DMS153 (cell line): ENCODE results near the gene ARHGEF35.
"Not testable (repeated sequence)": the region's sequence is repeated elsewhere in the genome, so short reads cannot be mapped to it uniquely, and the experiment has no call there.

ENCODE experiments used
- DNase-seq: peaks from one replicate; lab custom pipeline; 2025; lab: John Stamatoyannopoulos, UW

ARHGEF35 gene

DNA sequence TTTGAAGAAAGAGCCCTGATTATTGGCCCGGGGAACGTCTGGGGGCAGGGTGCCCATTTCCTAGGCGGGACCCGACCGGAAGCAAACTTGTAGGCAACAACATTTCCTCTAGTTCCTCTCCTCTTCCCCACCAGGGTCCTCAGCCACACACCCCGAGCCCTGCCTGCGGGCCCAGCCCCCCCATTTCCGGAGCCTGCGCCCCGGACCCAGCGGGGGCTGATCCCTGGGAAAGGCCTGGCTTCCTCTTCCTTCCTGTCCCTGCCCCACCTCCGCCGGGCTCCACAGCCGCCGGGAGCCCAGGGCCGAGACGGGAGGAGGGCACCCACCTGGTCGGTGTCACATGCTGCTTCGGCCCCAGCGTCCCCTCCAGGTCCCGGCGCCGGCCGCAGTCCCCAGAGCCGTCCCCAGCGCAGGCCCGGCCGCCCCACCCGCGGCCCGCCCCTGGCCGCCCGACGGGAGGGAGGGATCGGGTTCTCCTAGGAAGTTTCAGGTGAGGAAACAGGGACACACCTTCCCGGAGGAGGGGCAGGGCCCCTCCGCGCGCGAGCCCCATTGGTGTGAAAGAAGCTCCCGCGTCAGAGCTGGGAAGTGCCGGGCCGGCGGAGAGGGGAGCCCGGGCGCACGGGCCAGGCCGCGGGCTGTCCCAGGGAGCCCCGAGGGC, at the start of gene ARHGEF35:
ARHGEF35 (minus strand) TSS at position 622 of the 661 bp plus-strand sequence. CDS start 7,450 bp downstream, outside the sequence.
- not testable (repeated sequence) for DNase-seq

DNA sequence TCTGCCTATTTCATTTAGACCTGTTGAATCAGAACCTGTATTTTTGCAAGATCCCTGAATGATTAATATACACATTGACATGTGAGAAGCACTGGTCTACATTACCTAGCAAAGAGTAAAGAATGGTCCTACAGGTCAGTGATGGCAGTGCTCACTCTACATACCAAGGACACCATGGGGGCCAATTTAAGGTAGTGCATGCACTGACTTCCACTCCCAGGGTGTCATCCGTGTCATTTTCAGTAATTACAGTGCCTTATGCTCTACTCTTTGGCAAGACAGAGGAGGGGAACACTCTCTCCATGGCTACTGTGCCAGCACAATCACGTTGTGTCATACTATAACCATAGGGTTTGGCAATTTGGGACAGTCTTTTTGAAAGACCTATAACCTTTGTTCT, 49.7 kb upstream of the ARHGEF35 start:
- not testable (repeated sequence) for DNase-seq

DNA sequence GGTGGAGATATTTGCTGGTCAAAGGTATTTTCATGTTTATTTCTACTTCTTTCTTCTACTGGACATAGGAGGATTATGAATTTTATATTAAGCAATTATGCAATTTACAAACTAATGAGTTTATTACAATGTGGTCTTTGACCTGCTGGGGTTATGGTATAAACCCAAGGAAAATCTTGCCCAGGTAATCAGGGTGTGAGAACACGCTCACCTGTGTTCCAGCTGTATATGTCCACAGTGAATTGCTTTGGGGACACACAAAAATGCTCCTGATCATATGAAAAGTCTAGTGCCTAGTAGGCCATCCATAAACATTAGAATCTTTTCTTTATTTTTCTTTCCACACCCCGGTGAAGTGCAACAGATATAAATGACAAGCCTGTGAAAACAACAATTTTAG, 43.7 kb upstream of the ARHGEF35 start, which contains the start of gene OR2A42:
OR2A42 (minus strand) TSS at position 241 of the 400 bp plus-strand sequence. CDS start 6,762 bp downstream, outside the sequence.
- not testable (repeated sequence) for DNase-seq

DNA sequence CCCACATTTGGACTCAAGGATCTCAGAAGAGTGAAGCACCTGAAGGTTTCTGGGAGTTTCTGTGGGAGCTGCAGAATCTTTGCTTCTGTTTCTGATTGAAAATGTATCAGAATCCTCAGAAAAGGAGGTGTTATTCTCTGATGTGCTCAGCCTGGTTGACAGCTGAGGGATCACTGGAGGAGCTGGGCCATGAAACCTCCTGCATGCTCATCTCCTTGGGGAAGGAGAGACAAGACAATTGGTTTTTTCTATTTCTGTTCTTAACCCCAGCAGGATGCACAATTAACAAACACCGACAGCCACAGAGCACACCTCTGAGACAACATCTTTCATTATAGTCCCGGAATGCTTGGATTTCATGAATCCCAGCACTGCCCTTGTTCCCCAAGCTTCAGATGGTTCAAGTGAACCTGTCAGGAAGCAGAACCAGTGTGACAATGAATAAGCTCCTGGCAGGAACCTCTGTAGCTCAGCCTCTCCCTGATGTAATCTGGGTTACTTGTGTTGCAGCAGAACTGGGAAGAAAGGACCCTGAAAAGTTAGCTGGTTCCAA, 43.0 kb upstream of the ARHGEF35 start:
- DNase-seq: not testable (repeated sequence)

DNA sequence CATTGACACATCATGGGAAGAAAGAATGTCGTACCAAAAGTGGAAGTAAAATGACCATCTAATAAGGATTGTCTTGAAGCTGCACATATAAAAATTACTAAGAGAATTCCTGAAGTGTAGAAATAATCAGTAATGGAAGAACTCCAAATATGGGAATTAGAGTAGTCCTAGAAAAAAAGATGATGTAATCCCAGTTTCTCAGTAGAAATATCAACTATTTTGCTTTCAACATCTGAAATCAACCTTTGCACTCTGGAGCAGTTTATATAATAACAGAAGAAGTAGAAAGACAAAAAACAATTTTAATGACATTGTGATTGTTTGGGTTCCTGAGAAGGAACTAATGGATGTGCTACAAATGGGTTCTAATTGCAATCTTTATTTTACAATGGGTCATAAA, 37.4 kb upstream of the ARHGEF35 start:
- not testable (repeated sequence) for DNase-seq

DNA sequence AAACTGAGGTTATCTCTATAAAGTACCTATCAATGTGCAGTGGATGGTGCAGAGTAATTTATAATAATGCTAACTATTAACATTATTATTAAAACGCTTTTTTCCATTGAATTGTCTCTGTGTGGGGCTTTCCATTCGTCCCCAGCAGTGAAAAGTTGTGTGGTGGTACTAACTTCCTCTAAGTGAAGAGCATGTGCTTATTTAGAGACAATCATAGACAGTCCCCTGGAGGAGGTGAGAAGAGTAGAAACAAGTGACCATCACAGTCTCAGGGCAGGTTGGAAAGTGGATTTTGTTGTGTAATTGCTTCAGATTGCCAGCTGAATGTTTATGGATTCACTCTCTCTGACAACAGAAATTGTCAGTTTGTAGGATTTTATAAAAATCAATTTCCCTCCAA, 35.4 kb upstream of the ARHGEF35 start:
- DNase-seq: not testable (repeated sequence)

DNA sequence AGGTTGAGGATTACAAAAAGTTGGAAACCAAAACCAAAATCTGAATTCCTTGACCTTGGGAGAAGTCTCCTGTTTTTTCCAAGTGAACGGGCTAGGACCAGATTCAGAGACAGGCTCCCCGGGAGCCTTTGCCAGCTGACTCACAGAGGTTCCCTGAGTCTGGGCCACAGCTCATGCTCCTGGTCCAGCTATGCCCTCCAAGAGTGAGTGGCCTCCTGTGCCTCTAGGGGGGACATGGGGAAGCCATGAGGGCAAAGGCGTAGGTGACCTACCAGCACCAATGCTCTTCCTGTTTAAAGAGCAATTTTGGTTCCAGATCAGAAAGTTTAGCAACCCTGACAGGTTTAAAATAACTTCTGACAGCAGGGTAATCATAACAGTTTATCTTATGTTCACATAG, 33.2 kb upstream of the ARHGEF35 start:
- DNase-seq: not testable (repeated sequence)

DNA sequence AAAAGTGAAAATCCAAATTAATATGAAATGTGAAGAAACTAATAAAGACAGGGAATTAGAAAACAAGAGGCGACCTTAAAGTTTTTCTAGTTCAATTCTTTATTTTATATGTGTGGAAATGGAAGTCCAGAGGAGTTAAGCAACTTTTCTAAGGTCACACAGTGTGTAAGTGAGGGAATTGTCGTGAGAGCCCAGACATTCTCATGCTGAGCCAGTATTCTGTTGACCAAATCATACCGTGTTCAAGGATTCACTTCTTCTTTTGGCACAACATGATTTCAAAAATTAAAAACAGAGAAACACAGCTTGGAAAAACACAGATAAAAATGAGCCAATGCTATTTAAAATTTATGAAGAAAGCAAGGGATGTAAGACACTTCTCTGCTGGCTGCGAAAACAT, 31.2 kb upstream of the ARHGEF35 start:
- not testable (repeated sequence) for DNase-seq

DNA sequence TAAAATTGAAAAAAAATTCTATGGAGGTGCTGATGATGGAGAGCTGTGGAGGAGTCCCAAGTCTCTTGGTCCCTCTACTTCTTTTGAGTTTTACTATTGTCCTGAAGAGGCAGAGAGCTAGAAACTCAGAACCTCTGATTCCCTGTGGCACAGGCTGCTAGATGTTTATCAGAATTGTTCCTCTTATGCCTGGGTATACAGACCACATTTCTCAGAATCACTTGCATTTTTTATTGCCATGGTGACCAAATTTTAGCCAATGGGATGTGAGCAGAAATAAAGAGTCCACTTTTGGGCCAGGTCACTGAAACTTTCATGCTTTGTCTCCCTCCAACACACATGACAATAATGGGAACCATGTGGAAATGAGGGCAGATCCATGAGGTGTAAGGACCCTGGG, 28.0 kb upstream of the ARHGEF35 start:
- not testable (repeated sequence) for DNase-seq

DNA sequence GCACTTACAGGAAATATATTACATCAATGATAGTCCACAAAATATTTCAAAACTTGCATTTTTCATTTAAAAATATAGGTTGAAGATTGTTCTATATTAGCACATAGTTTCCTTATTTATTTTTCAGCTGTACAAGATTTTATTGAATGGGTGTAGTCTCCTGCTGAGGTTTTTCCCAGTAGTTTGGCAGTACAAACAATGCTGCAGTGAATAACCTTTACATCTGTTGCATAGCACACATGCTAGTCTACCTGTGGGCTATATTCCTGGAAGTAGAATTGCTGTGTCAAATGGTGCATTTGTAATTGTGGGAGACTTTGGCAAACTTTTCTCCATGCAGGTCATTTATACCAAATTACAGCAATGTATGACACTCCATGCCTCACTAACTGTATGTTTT, 24.9 kb upstream of the ARHGEF35 start:
- DNase-seq: not testable (repeated sequence)

DNA sequence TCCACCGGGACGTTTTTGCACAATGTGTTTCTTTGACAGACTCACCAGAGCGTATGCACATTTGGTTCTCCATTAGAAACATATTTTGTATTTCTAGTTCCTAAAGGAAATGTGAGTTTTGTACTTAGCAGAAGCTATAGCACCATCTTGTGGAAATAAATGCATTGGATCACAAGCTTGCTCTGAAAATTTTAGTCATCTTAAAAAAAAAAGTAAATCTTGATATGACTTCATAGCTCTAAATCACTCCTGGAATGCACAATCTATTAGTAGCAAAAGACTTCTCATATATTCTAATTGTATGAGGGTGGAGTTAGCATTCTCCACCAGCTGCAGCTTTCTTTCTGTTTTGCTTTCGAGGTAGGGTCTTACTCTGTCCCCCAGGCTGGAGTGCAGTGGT, 23.5 kb upstream of the ARHGEF35 start:
- DNase-seq: not testable (repeated sequence)

DNA sequence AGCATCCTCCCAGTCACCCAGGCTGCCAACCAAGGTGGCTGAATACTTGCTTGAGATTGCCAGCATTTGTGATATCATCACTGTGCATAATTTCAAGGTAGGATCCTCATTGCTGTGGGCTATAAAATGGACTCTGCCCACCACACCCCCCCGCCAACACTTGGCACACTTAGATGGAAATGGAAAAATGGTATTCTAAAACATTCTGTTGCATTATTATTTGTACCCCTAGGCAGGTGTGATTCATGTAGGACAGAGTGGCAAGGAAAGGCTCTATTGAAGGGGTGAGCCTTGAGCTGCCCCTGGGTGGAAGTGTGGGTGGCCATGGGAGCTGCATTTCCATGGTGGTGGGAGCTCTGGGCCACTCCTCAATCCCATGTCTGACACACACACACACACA, 22.9 kb upstream of the ARHGEF35 start:
- DNase-seq: not testable (repeated sequence)

DNA sequence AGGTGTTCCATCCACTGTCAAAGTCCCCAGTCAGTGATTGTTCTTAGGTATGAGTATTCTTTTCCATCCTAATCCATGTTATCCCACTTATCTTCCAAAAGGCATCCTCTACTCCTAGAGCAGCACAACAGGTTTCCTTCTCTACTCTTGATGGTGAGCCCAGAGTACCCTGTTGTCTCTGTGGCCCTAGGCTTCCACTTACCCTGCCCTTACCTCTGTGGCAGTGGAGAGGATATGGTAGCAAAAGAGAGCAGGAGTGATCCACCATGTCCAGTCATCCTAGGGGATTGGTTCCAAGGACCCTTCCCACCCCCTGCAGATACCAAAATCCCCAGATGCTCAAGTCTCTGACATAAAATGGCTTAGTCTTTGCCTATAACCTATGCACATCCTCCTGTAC, 21.6 kb upstream of the ARHGEF35 start:
- not testable (repeated sequence) for DNase-seq

DNA sequence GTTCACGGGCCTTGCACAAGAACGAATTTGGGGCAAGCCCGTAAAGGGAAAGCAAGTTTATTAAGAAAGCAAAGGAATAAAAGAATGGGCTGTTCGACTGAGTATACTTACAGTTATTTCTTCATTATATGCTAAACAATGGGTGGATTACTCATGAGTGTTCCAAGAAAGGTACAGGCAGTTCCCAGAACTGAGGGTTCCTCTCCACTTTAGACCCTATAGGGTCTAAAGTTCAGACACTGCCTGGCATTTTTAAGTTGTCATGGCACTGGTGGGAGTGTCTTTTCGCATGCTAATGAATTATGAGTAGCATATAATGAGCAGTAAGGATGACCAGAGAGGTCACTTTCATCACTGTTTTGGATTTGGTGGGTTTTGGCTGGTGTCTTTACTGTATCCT, 9.7 kb upstream of the ARHGEF35 start:
- DNase-seq: not testable (repeated sequence)

DNA sequence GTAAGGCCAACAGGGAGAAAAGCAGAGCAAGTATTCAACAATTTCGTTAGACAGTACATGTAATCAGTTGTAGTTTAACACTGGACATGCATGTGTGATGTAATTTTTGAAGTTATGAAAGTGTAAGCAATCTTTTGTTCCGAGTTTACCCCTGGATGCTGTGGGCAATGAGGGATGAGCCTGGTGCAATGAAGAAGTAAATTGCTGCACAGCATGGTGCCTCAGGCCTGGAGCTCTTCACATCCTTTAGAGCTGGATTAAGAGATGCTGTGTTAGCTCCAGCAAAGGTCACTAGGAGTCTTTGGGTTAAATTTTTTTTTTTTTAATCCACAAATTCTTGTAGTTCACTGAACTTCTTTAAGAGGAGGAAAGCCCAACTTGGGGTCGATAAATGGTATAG, 7.5 kb upstream of the ARHGEF35 start:
- not testable (repeated sequence) for DNase-seq

DNA sequence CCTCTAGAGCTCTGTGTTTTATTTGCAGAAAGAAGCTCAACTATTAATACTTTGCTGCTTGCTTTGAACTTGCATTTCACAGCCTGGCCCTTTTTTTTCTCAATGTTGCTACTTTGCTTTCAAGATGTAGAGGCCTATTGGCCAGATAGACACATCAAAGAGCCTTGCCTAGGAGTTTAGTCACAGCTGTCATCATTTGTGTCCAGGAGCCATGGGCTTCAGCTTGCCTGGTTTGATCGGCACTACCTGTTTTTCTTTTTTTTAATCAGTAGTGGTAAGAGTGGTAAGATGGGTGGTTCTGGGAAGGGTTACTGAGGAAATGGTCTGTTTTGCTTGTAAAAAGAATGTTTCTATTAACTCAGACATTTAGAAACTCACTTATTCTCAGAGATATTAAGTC, 6.3 kb upstream of the ARHGEF35 start:
- not testable (repeated sequence) for DNase-seq

DNA sequence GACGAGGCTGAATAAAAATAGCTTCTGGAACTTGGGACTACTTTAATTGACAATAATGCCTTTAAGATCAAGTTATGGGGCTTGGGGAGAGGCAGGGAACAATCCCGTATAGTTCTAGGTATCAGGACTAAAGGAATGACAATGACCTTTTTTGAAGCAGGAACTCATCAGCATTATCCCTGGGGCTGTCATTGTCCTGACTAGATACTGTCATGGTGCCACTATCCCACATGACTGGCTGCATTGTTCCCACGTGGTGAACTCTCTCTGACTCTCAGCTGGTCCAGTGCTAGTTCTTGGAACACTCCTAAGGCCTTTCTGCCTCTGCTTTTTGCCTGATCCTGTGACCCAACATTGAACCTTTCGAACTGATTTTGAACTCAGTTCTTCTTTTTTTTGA, 3.3 kb upstream of the ARHGEF35 start:
- not testable (repeated sequence) for DNase-seq

DNA sequence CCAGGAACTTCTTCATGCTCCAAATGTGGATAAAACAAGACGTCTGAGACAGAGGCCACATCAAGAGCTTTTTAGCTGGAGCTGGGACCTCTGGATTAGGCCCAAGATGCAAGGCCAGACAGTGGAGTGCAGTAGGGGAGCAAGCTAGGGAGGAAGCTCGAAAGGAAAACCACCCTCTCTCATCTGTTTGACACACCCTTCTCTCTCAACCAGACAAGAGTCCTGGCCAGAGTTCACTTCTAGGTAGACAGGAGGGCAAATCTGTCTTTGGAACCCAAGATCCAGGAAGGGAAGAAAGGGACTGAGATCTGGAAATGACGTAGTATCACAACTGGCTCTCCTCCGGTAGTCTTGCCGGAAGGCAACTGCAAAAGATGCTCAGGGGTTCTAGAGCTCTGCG, 1.2 kb downstream of the ARHGEF35 start:
- not testable (repeated sequence) for DNase-seq

DNA sequence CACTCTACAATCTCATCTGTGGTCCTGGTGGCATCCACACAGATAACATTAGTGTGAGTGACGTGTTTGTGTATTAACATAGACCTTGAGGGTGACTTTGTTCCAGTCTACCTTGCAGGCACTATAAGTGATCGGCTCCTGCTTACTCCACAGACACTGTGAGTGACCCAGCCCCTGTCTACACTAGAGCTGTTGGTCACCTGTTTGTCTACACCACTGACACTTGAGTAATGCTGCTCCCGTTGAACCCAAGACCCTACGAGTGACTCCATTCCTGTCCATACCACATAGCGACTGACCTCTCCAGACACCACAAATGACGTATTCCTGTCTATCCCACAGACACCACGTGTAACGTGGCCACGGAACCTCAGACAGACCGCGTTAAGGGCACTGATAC, 1.9 kb downstream of the ARHGEF35 start:
- DNase-seq: not testable (repeated sequence)

DNA sequence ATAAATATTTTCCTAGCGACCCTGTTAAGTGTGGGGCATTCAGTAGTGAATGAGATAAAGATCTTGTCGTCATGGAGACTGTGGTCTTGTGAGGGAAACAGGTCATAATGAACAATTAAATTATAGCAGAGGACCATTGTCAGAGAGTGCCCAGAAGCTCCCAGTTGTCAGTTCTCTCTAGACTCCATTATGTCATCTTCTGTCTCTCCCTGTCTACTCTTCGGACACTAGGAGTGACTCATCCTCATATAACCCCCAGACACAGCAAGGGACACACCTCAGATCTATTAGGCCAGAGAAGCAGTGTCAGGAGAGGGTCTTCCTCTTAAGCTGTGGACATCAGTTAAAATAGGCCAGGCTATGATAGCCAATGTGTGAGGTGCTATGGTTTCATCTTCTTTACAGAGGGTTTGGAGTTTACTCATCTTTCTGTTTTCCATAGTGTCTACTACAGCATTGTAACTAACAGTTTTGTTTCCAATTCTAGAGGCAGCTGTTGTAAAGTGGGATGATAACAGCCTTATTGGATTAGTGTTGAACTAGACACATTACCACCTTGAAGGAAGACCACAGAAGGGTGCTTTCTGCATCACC, 7.0 kb downstream of the ARHGEF35 start:
- DNase-seq: not testable (repeated sequence)

DNA sequence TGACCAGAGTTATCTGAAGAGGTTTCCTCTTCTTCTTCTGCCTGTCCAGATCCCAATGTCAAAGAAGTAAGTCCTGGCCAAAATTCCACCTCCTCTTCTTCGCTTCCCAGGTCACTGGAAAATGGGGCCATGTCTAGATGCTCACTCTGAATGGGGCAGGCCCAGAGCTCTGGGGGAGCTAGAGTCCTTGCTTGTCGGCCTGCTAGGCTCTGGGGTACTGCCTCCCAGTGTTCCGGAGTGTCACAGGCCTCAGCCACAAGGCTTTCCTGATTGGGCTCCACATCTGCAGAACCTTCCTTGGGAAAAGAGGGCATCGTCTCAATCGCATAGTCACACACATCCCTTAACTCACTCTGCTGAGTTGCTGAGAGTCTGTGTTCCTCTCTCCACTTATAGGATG, 7.8 kb downstream of the ARHGEF35 start:
- not testable (repeated sequence) for DNase-seq

DNA sequence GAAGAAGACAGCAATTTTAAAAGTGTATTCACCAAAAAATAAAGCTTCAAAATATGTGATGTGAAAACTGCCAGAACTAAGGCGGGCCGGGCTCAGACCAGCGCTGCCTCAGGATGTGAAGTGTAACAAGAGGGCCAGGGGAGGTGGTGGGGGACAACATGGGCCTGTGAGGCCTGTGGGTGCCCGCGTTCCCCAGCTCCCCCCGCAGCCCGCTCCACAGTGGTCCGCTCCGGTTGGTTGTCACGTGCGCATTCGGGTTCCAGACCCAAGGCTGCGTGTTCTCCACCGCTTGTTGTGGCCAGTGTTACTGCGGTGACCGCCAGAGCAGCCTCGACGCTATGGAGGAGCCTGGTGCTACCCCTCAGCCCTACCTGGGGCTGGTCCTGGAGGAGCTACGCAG, 12.5 kb downstream of the ARHGEF35 start, which contains the start of gene CTAGE4:
CTAGE4 (plus strand) TSS at position 301 of the 400 bp plus-strand sequence; CDS start at position 339, 38 bp downstream.
- DNase-seq: not testable (repeated sequence)

DNA sequence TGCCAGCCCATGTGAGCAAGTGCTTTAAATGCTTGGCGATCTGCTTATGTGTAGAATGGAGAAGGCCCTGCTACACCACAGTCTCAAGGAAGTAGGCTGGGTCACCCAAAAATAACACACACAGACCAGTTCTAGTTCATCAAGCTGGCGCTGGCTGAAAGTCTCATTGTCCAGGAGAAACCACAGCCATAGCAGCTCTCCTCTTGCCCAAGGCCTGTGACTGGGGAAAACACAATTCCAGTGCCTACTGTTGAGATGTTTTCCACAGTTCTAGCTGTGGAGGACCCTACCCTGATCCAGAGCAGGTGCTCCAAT, 16.5 kb downstream of the ARHGEF35 start:
- DNase-seq: not testable (repeated sequence)
